HepG2 (cell line): ENCODE measurements around the gene CENPB. TPM values are rescaled to one million over a fixed set of nuclear protein-coding genes. Genes with fewer than 3 reads are reported as not detected.

Experiments used
- BCL6 ChIP-seq: IDR thresholded peaks from 2 replicates; pipeline ENCODE4 v1.6.1; 2016; ENCODE audit warnings: missing genetic modification reagents, missing compliant biosample characterization
- CAMTA2 ChIP-seq: sonication (generic); formaldehyde crosslinking; IDR thresholded peaks from 2 replicates; pipeline ENCODE4 v1.4.0; 2020; ENCODE audit warnings: mild to moderate bottlenecking, missing genetic modification reagents, borderline replicate concordance
- E2F1 ChIP-seq: sonication (generic); formaldehyde crosslinking; IDR thresholded peaks from 2 replicates; pipeline ENCODE4 v1.5.0; 2020; ENCODE audit warnings: missing genetic modification reagents
- ELF3 ChIP-seq: IDR thresholded peaks from 2 replicates; pipeline ENCODE4 v1.6.1; 2016; ENCODE audit warnings: missing genetic modification reagents, missing compliant biosample characterization
- FOXP1 ChIP-seq, 2 experiments: fragments of 450-650 bp in 1 of 2; IDR thresholded peaks; 2 replicates each; pipeline ENCODE4 v1.6.1; 2017 to 2018; ENCODE audit warnings: antibody characterized with exemption in 1 of 2
- HOMEZ ChIP-seq: IDR thresholded peaks from 2 replicates; pipeline ENCODE4 v1.6.1; 2016; ENCODE audit warnings: low read depth
- NFE2 ChIP-seq: sonication (generic); formaldehyde crosslinking; IDR thresholded peaks from 2 replicates; pipeline ENCODE4 v1.4.0; 2020; ENCODE audit warnings: missing genetic modification reagents
- SSRP1 ChIP-seq: IDR thresholded peaks from 2 replicates; pipeline ENCODE4 v1.6.1; 2016; ENCODE audit warnings: control low read depth
- STAT5B ChIP-seq: sonication (generic); formaldehyde crosslinking; IDR thresholded peaks from 2 replicates; pipeline ENCODE4 v1.4.0; 2020; ENCODE audit warnings: missing genetic modification reagents
- TEAD2 ChIP-seq: sonication (generic); formaldehyde crosslinking; IDR thresholded peaks from 2 replicates; pipeline ENCODE4 v1.9.0; 2021; ENCODE audit warnings: missing genetic modification reagents
- TFAP4 ChIP-seq: sonication (generic); IDR thresholded peaks from 2 replicates; pipeline ENCODE4 v1.6.1; 2016; ENCODE audit warnings: low read depth, borderline replicate concordance
- ZBTB10 ChIP-seq: sonication (generic); formaldehyde crosslinking; IDR thresholded peaks from 2 replicates; pipeline ENCODE4 v1.4.0; 2020; ENCODE audit warnings: missing genetic modification reagents, borderline replicate concordance
- ZFY ChIP-seq: sonication (generic); formaldehyde crosslinking; IDR thresholded peaks from 2 replicates; pipeline ENCODE4 v1.4.0; 2020; ENCODE audit warnings: missing genetic modification reagents
- ZMYM3 ChIP-seq: sonication (generic); formaldehyde crosslinking; IDR thresholded peaks from 2 replicates; pipeline ENCODE4 v1.5.1; 2020; ENCODE audit warnings: mild to moderate bottlenecking, missing genetic modification reagents
- ZNF160 ChIP-seq: sonication (generic); formaldehyde crosslinking; IDR thresholded peaks from 2 replicates; pipeline ENCODE4 v1.8.0; 2022; ENCODE audit warnings: mild to moderate bottlenecking, inconsistent platforms, missing genetic modification reagents
- ZNF275 ChIP-seq: sonication (generic); formaldehyde crosslinking; IDR thresholded peaks from 2 replicates; pipeline ENCODE4 v1.8.0; 2022; ENCODE audit warnings: missing genetic modification reagents, mild to moderate bottlenecking, inconsistent platforms, borderline replicate concordance
- ZNF282 ChIP-seq: fragments of 450-650 bp; IDR thresholded peaks from 2 replicates; pipeline ENCODE4 v1.6.1; 2018; ENCODE audit not compliant: partially characterized antibody
- ZNF468 ChIP-seq: sonication (generic); formaldehyde crosslinking; IDR thresholded peaks from 2 replicates; pipeline ENCODE4 v1.8.0; 2022; ENCODE audit warnings: mild to moderate bottlenecking, moderate library complexity, missing genetic modification reagents
- polyA plus RNA-seq, 8 experiments: library from polyadenylated mRNA; depleted of rRNA in 3 of 8; stranded (reverse) in 7 of 8; unstranded in 1 of 8; fragments of >200 nt; fragmentation: Illumina TruSeq in 4 of 8; extraction: Trizol in 4 of 8; gene quantifications; 2 replicates each; pipeline versions ENCODE4 v1.2.1 to v1.2.3, GENCODE V29; 2011 to 2016; ENCODE audit warnings: low read depth in 4 of 8, missing spikeins in 1 of 8, mixed read lengths in 1 of 8; ENCODE audit not compliant: insufficient read depth in 1 of 8
- total RNA-seq, 5 experiments: library from RNA; depleted of rRNA; stranded (reverse); fragments of >200 nt; fragmentation: Illumina TruSeq; extraction: Trizol; gene quantifications; 2 replicates each; pipeline ENCODE4 v1.2.3, GENCODE V29; 2016; ENCODE audit warnings: low read depth in 1 of 5
- TF ChIP-seq, protein P1 (sequence below): IDR thresholded peaks from 2 replicates; pipeline ENCODE4 v1.6.1; 2016

Gene CENPB
- total and polyA plus RNA-seq, 2 of the 13 experiments (the other 11 are each of a cell fraction or from before 2014, with no cell fraction given) = 10.4 to 54.5 TPM

DNA sequence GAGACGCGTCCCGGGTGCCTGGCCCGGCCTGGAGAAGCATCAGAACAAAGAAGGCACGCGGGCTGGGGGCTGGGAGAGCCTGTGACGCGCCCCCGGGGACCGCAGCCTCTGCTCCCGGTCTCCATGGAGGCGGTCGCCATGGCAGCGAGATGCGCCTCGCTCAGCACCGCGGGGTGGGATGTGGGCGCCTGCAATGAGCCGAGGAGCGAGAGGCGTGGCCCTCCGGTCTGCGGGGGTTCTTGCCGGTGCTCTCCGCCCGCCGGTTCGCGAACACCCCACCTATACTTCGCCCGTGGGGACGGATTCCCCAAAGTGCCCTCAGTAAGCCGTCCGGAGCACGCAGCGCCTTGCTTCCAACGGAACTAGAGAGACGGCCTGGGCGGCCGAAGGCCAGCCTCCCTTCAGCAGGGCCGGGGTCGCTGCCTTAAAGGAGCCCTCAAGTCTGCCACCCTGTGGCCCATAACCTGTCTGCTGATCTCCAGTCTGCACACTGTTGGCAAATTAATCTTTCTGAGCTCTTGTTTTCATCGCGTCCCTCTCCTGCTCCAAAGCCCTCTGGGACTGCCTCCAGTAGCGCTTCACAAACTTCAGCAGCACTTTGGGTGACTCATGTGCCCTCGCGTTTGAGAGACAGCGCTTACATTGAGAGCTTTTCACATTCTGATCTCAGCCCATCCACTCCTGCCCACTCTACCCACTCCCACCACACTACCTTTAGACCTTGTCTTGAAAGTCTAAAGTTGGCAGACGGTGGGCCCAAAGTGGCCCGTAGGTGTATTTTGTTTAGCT is 18.0 kb downstream of the CENPB start (continued):
- no peak for TF ChIP-seq HOMEZ (CRISPR knock-in tag)
- no peak for TF ChIP-seq SSRP1
- no peak for TF ChIP-seq ZBTB10 (CRISPR knock-in tag)
- TF ChIP-seq ZMYM3 (CRISPR knock-in tag) = 0 out of 2 replicates have a peak, but pooled peaks have one; percentile 42
- no peak for TF ChIP-seq ZNF282
- no peak for TF ChIP-seq TEAD2 (CRISPR knock-in tag)
- 0 out of 2 replicates have a peak, but pooled peaks have one; percentile 9 for TF ChIP-seq TFAP4
- peak; percentile 10; the same call in 1 of the 2 replicates for TF ChIP-seq ZFY
- no peak for TF ChIP-seq NFE2 (CRISPR knock-in tag)
- no peak for TF ChIP-seq E2F1 (CRISPR knock-in tag)
- TF ChIP-seq, protein P1, sequence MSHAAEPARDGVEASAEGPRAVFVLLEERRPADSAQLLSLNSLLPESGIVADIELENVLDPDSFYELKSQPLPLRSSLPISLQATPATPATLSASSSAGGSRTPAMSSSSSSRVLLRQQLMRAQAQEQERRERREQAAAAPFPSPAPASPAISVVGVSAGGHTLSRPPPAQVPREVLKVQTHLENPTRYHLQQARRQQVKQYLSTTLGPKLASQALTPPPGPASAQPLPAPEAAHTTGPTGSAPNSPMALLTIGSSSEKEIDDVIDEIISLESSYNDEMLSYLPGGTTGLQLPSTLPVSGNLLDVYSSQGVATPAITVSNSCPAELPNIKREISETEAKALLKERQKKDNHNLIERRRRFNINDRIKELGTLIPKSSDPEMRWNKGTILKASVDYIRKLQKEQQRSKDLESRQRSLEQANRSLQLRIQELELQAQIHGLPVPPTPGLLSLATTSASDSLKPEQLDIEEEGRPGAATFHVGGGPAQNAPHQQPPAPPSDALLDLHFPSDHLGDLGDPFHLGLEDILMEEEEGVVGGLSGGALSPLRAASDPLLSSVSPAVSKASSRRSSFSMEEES = no peak
- TF ChIP-seq ZNF160 (CRISPR knock-in tag) = no peak; the same call in 1 of the 2 replicates
- TF ChIP-seq STAT5B (CRISPR knock-in tag) = no peak
- TF ChIP-seq ZNF468 (CRISPR knock-in tag) = no peak; the same call in 1 of the 2 replicates
- no peak; the same call in 1 of the 2 replicates for TF ChIP-seq ZNF275 (CRISPR knock-in tag)
- TF ChIP-seq FOXP1 (IDR thresholded peaks at IDR 0.05) = no peak
- TF ChIP-seq FOXP1 (CRISPR knock-in tag; IDR thresholded peaks at IDR 0.05) = no peak
- TF ChIP-seq CAMTA2 (CRISPR knock-in tag) = peak; percentile 67; the same call in 1 of the 2 replicates
- TF ChIP-seq ELF3 (CRISPR knock-in tag) = no peak
- TF ChIP-seq BCL6 (CRISPR knock-in tag) = no peak; the same call in 1 of the 2 replicates
